Measurements from ENCODE around the gene CYBC1. TPM values are rescaled to one million over a fixed set of nuclear protein-coding genes. Genes with fewer than 3 reads are reported as not detected.

CYBC1 gene
- total and polyA plus RNA-seq, 9 of the 15 experiments (the other 6 are each of a cell fraction or from before 2014, with no cell fraction given) = 1.3 to 71.8 (median 49.9) TPM

DNA sequence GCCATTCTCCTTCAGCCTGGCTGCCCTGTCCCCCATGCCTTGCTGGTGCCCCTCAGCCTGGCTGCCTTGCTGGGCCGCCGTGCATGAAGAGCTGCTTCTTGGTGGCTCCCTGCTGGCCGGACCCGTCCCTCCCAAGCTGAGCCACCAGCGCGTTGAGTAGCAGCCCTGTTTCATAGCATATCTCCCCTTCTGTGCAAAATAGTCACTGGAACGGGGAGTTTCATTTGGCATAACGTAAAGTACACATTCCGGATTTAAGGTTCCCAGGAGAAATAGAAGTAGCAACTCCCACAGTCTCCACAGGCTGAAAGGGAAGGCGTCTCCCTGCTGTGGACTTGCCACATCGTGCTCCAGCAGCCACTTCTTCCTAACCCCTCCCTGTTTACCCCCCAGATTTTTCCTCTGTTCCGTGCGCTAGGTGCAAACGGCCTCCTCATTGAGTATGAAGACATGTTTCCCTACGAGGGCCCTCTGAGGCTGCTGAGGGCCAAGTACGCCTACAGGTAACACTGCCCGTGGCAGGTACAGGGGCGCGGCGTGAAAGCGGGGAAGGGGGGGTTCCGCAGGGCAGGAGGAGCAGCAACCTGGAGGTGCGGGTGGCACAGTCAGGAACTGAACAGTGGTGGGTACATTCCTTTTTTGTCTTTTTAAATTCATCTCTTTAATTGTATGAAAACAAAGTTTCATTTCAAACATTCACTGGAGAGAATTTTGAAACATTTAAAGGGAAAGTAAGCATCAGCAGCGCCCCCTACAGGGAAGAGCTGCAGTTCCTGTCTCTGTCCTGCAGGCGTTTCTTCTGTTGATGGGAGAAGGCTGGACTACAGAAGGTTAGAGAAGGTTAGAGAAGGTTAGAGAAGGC is 26.3 kb downstream of the CYBC1 start (continued):
- TF ChIP-seq, protein P1, sequence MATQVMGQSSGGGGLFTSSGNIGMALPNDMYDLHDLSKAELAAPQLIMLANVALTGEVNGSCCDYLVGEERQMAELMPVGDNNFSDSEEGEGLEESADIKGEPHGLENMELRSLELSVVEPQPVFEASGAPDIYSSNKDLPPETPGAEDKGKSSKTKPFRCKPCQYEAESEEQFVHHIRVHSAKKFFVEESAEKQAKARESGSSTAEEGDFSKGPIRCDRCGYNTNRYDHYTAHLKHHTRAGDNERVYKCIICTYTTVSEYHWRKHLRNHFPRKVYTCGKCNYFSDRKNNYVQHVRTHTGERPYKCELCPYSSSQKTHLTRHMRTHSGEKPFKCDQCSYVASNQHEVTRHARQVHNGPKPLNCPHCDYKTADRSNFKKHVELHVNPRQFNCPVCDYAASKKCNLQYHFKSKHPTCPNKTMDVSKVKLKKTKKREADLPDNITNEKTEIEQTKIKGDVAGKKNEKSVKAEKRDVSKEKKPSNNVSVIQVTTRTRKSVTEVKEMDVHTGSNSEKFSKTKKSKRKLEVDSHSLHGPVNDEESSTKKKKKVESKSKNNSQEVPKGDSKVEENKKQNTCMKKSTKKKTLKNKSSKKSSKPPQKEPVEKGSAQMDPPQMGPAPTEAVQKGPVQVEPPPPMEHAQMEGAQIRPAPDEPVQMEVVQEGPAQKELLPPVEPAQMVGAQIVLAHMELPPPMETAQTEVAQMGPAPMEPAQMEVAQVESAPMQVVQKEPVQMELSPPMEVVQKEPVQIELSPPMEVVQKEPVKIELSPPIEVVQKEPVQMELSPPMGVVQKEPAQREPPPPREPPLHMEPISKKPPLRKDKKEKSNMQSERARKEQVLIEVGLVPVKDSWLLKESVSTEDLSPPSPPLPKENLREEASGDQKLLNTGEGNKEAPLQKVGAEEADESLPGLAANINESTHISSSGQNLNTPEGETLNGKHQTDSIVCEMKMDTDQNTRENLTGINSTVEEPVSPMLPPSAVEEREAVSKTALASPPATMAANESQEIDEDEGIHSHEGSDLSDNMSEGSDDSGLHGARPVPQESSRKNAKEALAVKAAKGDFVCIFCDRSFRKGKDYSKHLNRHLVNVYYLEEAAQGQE (IDR thresholded peaks at IDR 0.05; ENCODE audit: borderline replicate concordance) = peak; percentile 23; the same call in 1 of the 2 replicates
- TF ChIP-seq, protein P1 (CRISPR knock-in tag; IDR thresholded peaks at IDR 0.05; ENCODE audit: low read depth) = no peak
- TF ChIP-seq ARID1B (IDR thresholded peaks at IDR 0.05) = no peak
- no peak for TF ChIP-seq LARP7 (IDR thresholded peaks at IDR 0.05)
- no peak for TF ChIP-seq WHSC1 (IDR thresholded peaks at IDR 0.05; ENCODE audit: low read length)
- TF ChIP-seq PHB (CRISPR knock-in tag; IDR thresholded peaks at IDR 0.05) = no peak
- TF ChIP-seq, protein P2, sequence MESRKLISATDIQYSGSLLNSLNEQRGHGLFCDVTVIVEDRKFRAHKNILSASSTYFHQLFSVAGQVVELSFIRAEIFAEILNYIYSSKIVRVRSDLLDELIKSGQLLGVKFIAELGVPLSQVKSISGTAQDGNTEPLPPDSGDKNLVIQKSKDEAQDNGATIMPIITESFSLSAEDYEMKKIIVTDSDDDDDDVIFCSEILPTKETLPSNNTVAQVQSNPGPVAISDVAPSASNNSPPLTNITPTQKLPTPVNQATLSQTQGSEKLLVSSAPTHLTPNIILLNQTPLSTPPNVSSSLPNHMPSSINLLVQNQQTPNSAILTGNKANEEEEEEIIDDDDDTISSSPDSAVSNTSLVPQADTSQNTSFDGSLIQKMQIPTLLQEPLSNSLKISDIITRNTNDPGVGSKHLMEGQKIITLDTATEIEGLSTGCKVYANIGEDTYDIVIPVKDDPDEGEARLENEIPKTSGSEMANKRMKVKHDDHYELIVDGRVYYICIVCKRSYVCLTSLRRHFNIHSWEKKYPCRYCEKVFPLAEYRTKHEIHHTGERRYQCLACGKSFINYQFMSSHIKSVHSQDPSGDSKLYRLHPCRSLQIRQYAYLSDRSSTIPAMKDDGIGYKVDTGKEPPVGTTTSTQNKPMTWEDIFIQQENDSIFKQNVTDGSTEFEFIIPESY (CRISPR knock-in tag; IDR thresholded peaks at IDR 0.05) = 0 out of 2 replicates have a peak, but pooled peaks have one; percentile 11
- TF ChIP-seq SIN3B (IDR thresholded peaks at IDR 0.05; ENCODE audit: low read depth) = no peak

Measured in K562 (cell line).